H1 (cell line): Measurements from ENCODE around the gene TIMD4. TPM values are rescaled to one million over a fixed set of nuclear protein-coding genes. Genes with fewer than 3 reads are reported as not detected.

ENCODE experiments used
- CHD2 ChIP-seq: IDR thresholded peaks from 2 replicates; pipeline ENCODE4 v1.6.1; 2012; ENCODE audit warnings: low read length, improper control_type of control experiment
- HDAC2 ChIP-seq, 2 experiments: fragments of 300-600 bp in 1 of 2; sonication (generic) in 1 of 2; IDR thresholded peaks; 2 replicates each; pipeline ENCODE4 v1.6.1; 2011 to 2012; ENCODE audit warnings: low read depth in 2 of 2, low read length in 2 of 2, mild to moderate bottlenecking in 2 of 2, moderate library complexity in 2 of 2, borderline replicate concordance in 1 of 2, inconsistent platforms in 1 of 2
- JUN ChIP-seq: IDR thresholded peaks from 2 replicates; pipeline ENCODE4 v1.6.1; 2011; ENCODE audit warnings: low read depth, mild to moderate bottlenecking, improper control_type of control experiment, low read length
- JUND ChIP-seq: IDR thresholded peaks from 2 replicates; pipeline ENCODE4 v1.6.1; 2011; ENCODE audit warnings: mild to moderate bottlenecking, improper control_type of control experiment, low read length
- KDM1A ChIP-seq: fragments of 200-600, 300-600 bp; sonication (generic); IDR thresholded peaks from 2 replicates; pipeline ENCODE4 v1.7.1; 2016; ENCODE audit warnings: mild to moderate bottlenecking, low read length, borderline replicate concordance
- SRF ChIP-seq: IDR thresholded peaks from 2 replicates; pipeline ENCODE4 v1.6.1; 2011; ENCODE audit warnings: mild to moderate bottlenecking, low read depth, low read length, moderate library complexity
- TBP ChIP-seq: IDR thresholded peaks from 2 replicates; pipeline ENCODE4 v1.6.1; 2011; ENCODE audit warnings: low read depth, low read length, improper control_type of control experiment
- TCF12 ChIP-seq: IDR thresholded peaks from 2 replicates; pipeline ENCODE4 v1.6.1; 2011; ENCODE audit warnings: low read depth, mild to moderate bottlenecking, low read length
- YY1 ChIP-seq: IDR thresholded peaks from 2 replicates; pipeline ENCODE4 v1.6.1; 2011; ENCODE audit warnings: low read depth, mild to moderate bottlenecking, low read length
- polyA plus RNA-seq, 7 experiments: library from polyadenylated mRNA; depleted of rRNA in 3 of 7; stranded (reverse) in 5 of 7; unstranded in 2 of 7; fragments of >200 nt in 5 of 7; fragments of 200-250 nt in 2 of 7; gene quantifications; 1 replicate in 5 of 7; 2 replicates in 1 of 7; 4 replicates in 1 of 7; pipeline versions ENCODE4 v1.2.1 to v1.2.3, GENCODE V29; 2011 to 2013; ENCODE audit warnings: missing spikeins in 2 of 7, mixed read lengths in 2 of 7
- total RNA-seq: library from RNA; stranded (reverse); fragmentation: NEBNext Ultra II Directional; extraction: Animal tissue kit (Norgen Biotek cat#: 25700); gene quantifications from 2 replicates; pipeline ENCODE4 v1.2.1, GENCODE V29; 2021
- TF ChIP-seq, protein P1 (sequence below): fragments of 300-600 bp; sonication (generic); IDR thresholded peaks from 2 replicates; pipeline ENCODE4 v1.7.1; 2012; ENCODE audit warnings: low read length, moderate library complexity, mild to moderate bottlenecking, inconsistent platforms; ENCODE audit not compliant: insufficient replicate concordance
- TF ChIP-seq, protein P2 (sequence below): IDR thresholded peaks from 2 replicates; pipeline ENCODE4 v1.6.1; 2012; ENCODE audit warnings: low read length, inconsistent platforms

The TIMD4 gene
- total and polyA plus RNA-seq, 2 of the 8 experiments (the other 6 are each of a cell fraction or from before 2014, with no cell fraction given): not detected

GRCh38 chr5:156909180-156909579 lies 53.8 kb downstream of the TIMD4 start (continued):
- TF ChIP-seq, protein P1, sequence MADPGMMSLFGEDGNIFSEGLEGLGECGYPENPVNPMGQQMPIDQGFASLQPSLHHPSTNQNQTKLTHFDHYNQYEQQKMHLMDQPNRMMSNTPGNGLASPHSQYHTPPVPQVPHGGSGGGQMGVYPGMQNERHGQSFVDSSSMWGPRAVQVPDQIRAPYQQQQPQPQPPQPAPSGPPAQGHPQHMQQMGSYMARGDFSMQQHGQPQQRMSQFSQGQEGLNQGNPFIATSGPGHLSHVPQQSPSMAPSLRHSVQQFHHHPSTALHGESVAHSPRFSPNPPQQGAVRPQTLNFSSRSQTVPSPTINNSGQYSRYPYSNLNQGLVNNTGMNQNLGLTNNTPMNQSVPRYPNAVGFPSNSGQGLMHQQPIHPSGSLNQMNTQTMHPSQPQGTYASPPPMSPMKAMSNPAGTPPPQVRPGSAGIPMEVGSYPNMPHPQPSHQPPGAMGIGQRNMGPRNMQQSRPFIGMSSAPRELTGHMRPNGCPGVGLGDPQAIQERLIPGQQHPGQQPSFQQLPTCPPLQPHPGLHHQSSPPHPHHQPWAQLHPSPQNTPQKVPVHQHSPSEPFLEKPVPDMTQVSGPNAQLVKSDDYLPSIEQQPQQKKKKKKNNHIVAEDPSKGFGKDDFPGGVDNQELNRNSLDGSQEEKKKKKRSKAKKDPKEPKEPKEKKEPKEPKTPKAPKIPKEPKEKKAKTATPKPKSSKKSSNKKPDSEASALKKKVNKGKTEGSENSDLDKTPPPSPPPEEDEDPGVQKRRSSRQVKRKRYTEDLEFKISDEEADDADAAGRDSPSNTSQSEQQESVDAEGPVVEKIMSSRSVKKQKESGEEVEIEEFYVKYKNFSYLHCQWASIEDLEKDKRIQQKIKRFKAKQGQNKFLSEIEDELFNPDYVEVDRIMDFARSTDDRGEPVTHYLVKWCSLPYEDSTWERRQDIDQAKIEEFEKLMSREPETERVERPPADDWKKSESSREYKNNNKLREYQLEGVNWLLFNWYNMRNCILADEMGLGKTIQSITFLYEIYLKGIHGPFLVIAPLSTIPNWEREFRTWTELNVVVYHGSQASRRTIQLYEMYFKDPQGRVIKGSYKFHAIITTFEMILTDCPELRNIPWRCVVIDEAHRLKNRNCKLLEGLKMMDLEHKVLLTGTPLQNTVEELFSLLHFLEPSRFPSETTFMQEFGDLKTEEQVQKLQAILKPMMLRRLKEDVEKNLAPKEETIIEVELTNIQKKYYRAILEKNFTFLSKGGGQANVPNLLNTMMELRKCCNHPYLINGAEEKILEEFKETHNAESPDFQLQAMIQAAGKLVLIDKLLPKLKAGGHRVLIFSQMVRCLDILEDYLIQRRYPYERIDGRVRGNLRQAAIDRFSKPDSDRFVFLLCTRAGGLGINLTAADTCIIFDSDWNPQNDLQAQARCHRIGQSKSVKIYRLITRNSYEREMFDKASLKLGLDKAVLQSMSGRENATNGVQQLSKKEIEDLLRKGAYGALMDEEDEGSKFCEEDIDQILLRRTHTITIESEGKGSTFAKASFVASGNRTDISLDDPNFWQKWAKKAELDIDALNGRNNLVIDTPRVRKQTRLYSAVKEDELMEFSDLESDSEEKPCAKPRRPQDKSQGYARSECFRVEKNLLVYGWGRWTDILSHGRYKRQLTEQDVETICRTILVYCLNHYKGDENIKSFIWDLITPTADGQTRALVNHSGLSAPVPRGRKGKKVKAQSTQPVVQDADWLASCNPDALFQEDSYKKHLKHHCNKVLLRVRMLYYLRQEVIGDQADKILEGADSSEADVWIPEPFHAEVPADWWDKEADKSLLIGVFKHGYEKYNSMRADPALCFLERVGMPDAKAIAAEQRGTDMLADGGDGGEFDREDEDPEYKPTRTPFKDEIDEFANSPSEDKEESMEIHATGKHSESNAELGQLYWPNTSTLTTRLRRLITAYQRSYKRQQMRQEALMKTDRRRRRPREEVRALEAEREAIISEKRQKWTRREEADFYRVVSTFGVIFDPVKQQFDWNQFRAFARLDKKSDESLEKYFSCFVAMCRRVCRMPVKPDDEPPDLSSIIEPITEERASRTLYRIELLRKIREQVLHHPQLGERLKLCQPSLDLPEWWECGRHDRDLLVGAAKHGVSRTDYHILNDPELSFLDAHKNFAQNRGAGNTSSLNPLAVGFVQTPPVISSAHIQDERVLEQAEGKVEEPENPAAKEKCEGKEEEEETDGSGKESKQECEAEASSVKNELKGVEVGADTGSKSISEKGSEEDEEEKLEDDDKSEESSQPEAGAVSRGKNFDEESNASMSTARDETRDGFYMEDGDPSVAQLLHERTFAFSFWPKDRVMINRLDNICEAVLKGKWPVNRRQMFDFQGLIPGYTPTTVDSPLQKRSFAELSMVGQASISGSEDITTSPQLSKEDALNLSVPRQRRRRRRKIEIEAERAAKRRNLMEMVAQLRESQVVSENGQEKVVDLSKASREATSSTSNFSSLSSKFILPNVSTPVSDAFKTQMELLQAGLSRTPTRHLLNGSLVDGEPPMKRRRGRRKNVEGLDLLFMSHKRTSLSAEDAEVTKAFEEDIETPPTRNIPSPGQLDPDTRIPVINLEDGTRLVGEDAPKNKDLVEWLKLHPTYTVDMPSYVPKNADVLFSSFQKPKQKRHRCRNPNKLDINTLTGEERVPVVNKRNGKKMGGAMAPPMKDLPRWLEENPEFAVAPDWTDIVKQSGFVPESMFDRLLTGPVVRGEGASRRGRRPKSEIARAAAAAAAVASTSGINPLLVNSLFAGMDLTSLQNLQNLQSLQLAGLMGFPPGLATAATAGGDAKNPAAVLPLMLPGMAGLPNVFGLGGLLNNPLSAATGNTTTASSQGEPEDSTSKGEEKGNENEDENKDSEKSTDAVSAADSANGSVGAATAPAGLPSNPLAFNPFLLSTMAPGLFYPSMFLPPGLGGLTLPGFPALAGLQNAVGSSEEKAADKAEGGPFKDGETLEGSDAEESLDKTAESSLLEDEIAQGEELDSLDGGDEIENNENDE: no peak
- TF ChIP-seq CHD2 (no peak), TBP (no peak), SRF (no peak), HDAC2 (IDR thresholded peaks at IDR 0.05; ENCODE audit: borderline replicate concordance in 1 of 2, low read depth in 2 of 2, low read length in 2 of 2) (no peak), JUN (no peak), YY1 (no peak), JUND (no peak), TCF12 (no peak), KDM1A (no peak)
- TF ChIP-seq, protein P2, sequence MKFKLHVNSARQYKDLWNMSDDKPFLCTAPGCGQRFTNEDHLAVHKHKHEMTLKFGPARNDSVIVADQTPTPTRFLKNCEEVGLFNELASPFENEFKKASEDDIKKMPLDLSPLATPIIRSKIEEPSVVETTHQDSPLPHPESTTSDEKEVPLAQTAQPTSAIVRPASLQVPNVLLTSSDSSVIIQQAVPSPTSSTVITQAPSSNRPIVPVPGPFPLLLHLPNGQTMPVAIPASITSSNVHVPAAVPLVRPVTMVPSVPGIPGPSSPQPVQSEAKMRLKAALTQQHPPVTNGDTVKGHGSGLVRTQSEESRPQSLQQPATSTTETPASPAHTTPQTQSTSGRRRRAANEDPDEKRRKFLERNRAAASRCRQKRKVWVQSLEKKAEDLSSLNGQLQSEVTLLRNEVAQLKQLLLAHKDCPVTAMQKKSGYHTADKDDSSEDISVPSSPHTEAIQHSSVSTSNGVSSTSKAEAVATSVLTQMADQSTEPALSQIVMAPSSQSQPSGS: no peak
